ENCODE results near the gene CARD19. TPM values are rescaled to one million over a fixed set of nuclear protein-coding genes. Genes with fewer than 3 reads are reported as not detected.

The CARD19 gene
- total RNA-seq, 1 experiment from 2014 or later: 36.6 TPM

DNA sequence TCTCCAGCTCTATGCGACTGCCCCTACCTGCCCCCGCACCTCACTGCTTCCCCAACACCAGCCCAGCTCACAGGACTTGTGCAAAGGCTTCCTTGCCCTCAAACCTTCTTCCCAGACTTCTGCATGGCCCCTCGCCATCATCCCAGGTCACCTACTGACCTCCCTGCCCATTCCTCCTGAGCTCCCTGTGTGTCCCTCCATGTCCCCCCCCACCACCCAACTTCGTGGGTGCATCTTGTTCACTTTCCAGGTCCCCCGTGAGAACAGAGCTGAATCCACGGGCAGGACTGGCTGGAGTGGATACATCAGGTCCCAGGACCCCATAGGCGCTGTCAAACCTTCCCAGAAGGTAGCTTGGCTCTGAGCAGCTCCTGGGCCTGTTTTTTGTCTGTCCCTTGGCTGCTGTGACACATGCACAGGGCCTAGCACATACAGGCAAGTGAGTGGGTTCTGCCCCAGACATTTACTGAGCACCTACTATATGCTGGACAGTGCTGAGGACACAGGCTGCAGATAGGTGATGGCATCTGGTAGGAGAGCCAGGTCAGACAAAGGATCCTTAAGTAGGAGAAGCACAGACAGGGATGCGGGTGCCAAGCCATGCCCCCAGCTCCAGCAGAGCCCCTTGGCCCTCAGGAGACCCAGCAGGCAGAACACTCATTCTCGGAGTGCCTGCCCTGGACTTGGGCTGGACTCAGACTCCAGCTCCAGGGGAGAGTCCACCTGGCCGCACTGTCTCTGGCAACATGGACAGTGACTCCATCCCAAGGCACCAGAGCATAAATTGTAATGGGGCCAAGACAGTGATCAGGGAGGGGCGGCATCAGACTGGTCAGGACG is 23.1 kb downstream of the CARD19 start:
- TF ChIP-seq, protein P1, sequence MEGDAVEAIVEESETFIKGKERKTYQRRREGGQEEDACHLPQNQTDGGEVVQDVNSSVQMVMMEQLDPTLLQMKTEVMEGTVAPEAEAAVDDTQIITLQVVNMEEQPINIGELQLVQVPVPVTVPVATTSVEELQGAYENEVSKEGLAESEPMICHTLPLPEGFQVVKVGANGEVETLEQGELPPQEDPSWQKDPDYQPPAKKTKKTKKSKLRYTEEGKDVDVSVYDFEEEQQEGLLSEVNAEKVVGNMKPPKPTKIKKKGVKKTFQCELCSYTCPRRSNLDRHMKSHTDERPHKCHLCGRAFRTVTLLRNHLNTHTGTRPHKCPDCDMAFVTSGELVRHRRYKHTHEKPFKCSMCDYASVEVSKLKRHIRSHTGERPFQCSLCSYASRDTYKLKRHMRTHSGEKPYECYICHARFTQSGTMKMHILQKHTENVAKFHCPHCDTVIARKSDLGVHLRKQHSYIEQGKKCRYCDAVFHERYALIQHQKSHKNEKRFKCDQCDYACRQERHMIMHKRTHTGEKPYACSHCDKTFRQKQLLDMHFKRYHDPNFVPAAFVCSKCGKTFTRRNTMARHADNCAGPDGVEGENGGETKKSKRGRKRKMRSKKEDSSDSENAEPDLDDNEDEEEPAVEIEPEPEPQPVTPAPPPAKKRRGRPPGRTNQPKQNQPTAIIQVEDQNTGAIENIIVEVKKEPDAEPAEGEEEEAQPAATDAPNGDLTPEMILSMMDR (IDR thresholded peaks at IDR 0.05; ENCODE audit: unreplicated experiment): no peak
- no peak for DNase-seq (ENCODE audit: unreplicated experiment)
- ChIA-PET CTCF (interaction anchor here (0.6 to 3.7 kb wide), 11 partner anchors 10 to 532 kb away, joined by 3 to 26 read pairs (median 4); no protein-coding TSS in a partner anchor), POLR2A (interaction anchor here (0.9 to 3.7 kb wide), 12 partner anchors 8 to 447 kb away, joined by 3 to 49 read pairs (median 6); partner anchors contain the start of genes CARD19, FAM120AOS and NINJ1)
- Mint-ChIP-seq H3K4me1 (ENCODE audit: insufficient read depth, unreplicated experiment) (peaks cover 22% of the 10 kb centered on the region), H3K36me3 (ENCODE audit: insufficient read depth, unreplicated experiment) (peaks cover 45% of the 10 kb centered on the region), H3K9me3 (ENCODE audit: unreplicated experiment) (no peaks in the 10 kb centered on the region), H3K27ac (ENCODE audit: low read depth, unreplicated experiment) (peak overlapping the region; percentile 94), H3K4me3 (ENCODE audit: unreplicated experiment) (peak overlapping the region; percentile 45), H3K27me3 (ENCODE audit: insufficient read depth, unreplicated experiment) (no peaks in the 10 kb centered on the region)
- BruUV-seq (replicated peaks): no TSS peak
- intact Hi-C loops (cut with micrococcal nuclease): no loop called here

DNA sequence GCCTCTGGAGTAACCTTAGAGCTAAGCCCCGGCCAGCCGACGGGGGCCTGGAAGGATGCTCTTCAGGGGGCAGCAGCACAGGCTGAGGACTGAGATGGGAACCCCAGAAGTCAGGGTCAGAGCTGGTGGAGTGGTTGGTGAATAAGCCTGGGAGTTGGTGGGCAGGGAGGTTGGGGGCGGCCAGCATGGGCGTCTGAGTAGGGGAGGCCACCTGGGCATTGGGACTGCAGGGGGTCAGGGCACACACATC is 23.6 kb downstream of the CARD19 start:
- no TSS peak for BruUV-seq (replicated peaks)
- DNase-seq (ENCODE audit: unreplicated experiment): no peak
- ChIA-PET CTCF (interaction anchor here (0.6 to 3.7 kb wide), 10 partner anchors 11 to 532 kb away, joined by 3 to 26 read pairs (median 4); no protein-coding TSS in a partner anchor), POLR2A (interaction anchor here (0.6 to 3.7 kb wide), 16 partner anchors 9 to 447 kb away, joined by 3 to 49 read pairs (median 4); partner anchors contain the start of genes CARD19, FAM120AOS and NINJ1)
- intact Hi-C loops (cut with micrococcal nuclease): no loop called here
- Mint-ChIP-seq H3K36me3 (ENCODE audit: insufficient read depth, unreplicated experiment) (peaks cover 50% of the 10 kb centered on the region), H3K27ac (ENCODE audit: low read depth, unreplicated experiment) (peak overlapping the region; percentile 94), H3K27me3 (ENCODE audit: insufficient read depth, unreplicated experiment) (no peaks in the 10 kb centered on the region), H3K4me1 (ENCODE audit: insufficient read depth, unreplicated experiment) (peaks cover 22% of the 10 kb centered on the region), H3K9me3 (ENCODE audit: unreplicated experiment) (no peaks in the 10 kb centered on the region), H3K4me3 (ENCODE audit: unreplicated experiment) (peak overlapping the region; percentile 45)
- TF ChIP-seq, protein P1 (IDR thresholded peaks at IDR 0.05; ENCODE audit: unreplicated experiment): no peak

GRCh38 chr9:93119953-93120845 is 24.2 kb downstream of the CARD19 start:
- Mint-ChIP-seq H3K4me3 (ENCODE audit: unreplicated experiment) (peak overlapping the region; percentile 45), H3K27me3 (ENCODE audit: insufficient read depth, unreplicated experiment) (no peaks in the 10 kb centered on the region), H3K4me1 (ENCODE audit: insufficient read depth, unreplicated experiment) (peaks cover 22% of the 10 kb centered on the region), H3K36me3 (ENCODE audit: insufficient read depth, unreplicated experiment) (peaks cover 56% of the 10 kb centered on the region), H3K27ac (ENCODE audit: low read depth, unreplicated experiment) (peak overlapping the region; percentile 94), H3K9me3 (ENCODE audit: unreplicated experiment) (no peaks in the 10 kb centered on the region)
- TF ChIP-seq, protein P1 (IDR thresholded peaks at IDR 0.05; ENCODE audit: unreplicated experiment): peak; percentile 29
- intact Hi-C loops (cut with micrococcal nuclease): loop anchor here (1.0 kb wide), 1 partner anchor 12 kb away; no protein-coding TSS in a partner anchor
- TSS peak; percentile 93 for BruUV-seq (replicated peaks)
- ChIA-PET POLR2A (interaction anchor here (0.6 to 3.7 kb wide), 19 partner anchors 9 to 446 kb away, joined by 3 to 49 read pairs (median 4); partner anchors contain the start of genes CARD19, FAM120AOS and NINJ1), CTCF (interaction anchor here (0.7 to 3.7 kb wide), 8 partner anchors 12 to 183 kb away, joined by 3 to 26 read pairs (median 4); no protein-coding TSS in a partner anchor)
- DNase-seq (ENCODE audit: unreplicated experiment): peak; percentile 99
